Transverse colon (tissue), 4 donors: ENCODE results near the gene WNT6.

Experiments
- POLR2A ChIP-seq: fragments of 450-650 bp; IDR thresholded peaks from one replicate; pipeline ENCODE4 v1.6.1; 2016; ENCODE audit warnings: antibody characterized with exemption, mild to moderate bottlenecking, moderate library complexity
- POLR2AphosphoS5 ChIP-seq, 3 donors: sonication (generic); formaldehyde crosslinking; IDR thresholded peaks; one replicate each; pipeline ENCODE4 v1.6.1; 2016; ENCODE audit warnings: antibody characterized with exemption in 3 of 3
- TF ChIP-seq, protein P1 (sequence below), 5 experiments: fragments of 200-600 bp in 3 of 5; fragments of 450-650 bp in 2 of 5; sonication (generic) in 3 of 5; IDR thresholded peaks; 1 replicate in 2 of 5; 2 replicates in 3 of 5; pipeline ENCODE4 v1.5.1; 2016 to 2017; ENCODE audit warnings: antibody characterized with exemption in 5 of 5, inconsistent platforms in 3 of 5, mild to moderate bottlenecking in 2 of 5, moderate library complexity in 1 of 5

GRCh38 chr2:218871345-218872302 lies 12.0 kb downstream of the WNT6 start:
- TF ChIP-seq POLR2AphosphoS5 (IDR thresholded peaks at IDR 0.05) (no peak), POLR2A (no peak)
- TF ChIP-seq, protein P1, sequence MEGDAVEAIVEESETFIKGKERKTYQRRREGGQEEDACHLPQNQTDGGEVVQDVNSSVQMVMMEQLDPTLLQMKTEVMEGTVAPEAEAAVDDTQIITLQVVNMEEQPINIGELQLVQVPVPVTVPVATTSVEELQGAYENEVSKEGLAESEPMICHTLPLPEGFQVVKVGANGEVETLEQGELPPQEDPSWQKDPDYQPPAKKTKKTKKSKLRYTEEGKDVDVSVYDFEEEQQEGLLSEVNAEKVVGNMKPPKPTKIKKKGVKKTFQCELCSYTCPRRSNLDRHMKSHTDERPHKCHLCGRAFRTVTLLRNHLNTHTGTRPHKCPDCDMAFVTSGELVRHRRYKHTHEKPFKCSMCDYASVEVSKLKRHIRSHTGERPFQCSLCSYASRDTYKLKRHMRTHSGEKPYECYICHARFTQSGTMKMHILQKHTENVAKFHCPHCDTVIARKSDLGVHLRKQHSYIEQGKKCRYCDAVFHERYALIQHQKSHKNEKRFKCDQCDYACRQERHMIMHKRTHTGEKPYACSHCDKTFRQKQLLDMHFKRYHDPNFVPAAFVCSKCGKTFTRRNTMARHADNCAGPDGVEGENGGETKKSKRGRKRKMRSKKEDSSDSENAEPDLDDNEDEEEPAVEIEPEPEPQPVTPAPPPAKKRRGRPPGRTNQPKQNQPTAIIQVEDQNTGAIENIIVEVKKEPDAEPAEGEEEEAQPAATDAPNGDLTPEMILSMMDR (IDR thresholded peaks at IDR 0.05) = no peak
